Calu3 (cell line): ENCODE results near the gene AMMECR1. TPM values are rescaled to one million over a fixed set of nuclear protein-coding genes. Genes with fewer than 3 reads are reported as not detected.
A peak's percentile ranks its signal among the peaks of the same experiment; 100 is the strongest.

Experiments
- BruUV-seq: library from RNA; stranded (reverse); fragments of 400-500 nt; replicated peaks from 2 replicates; lab custom pipeline; 2021; lab: Mats Ljungman, UMichigan
- CTCF ChIA-PET: fragments of 300-600 bp; sonication (Branson Sonifier 250); formaldehyde crosslinking; loops from one replicate; lab custom pipeline; 2022; ENCODE audit warnings: antibody characterized with exemption; lab: Charles Lee
- DNase-seq: peaks from one replicate; pipeline ENCODE4 v3.0.0; 2022
- H3K27ac Mint-ChIP-seq: one replicate; pipeline ENCODE4 v1.8.0; 2022; ENCODE audit warnings: mixed read lengths; ENCODE audit not compliant: unreplicated experiment
- H3K27me3 Mint-ChIP-seq: one replicate; pipeline ENCODE4 v1.8.0; 2022; ENCODE audit warnings: mixed read lengths; ENCODE audit not compliant: unreplicated experiment
- H3K36me3 Mint-ChIP-seq: one replicate; pipeline ENCODE4 v1.8.0; 2022; ENCODE audit warnings: mild to moderate bottlenecking, moderate library complexity, mixed read lengths; ENCODE audit not compliant: insufficient read depth, unreplicated experiment
- H3K4me1 Mint-ChIP-seq: one replicate; pipeline ENCODE4 v1.8.0; 2022; ENCODE audit warnings: mild to moderate bottlenecking, low read depth, mixed read lengths; ENCODE audit not compliant: unreplicated experiment
- H3K4me3 Mint-ChIP-seq: one replicate; pipeline ENCODE4 v1.8.0; 2022; ENCODE audit warnings: mild to moderate bottlenecking, low read depth, moderate library complexity, mixed read lengths; ENCODE audit not compliant: unreplicated experiment
- H3K9me3 Mint-ChIP-seq: one replicate; pipeline ENCODE4 v1.8.0; 2022; ENCODE audit warnings: low read depth, mixed read lengths; ENCODE audit not compliant: unreplicated experiment
- CTCF ChIP-seq: fragments of 200-600 bp; IDR thresholded peaks from one replicate; pipeline ENCODE4 v1.8.0; 2022; ENCODE audit warnings: antibody characterized with exemption; ENCODE audit not compliant: unreplicated experiment
- intact Hi-C: fragments of 100-400 bp; cut with micrococcal nuclease; formaldehyde crosslinking; loops from one replicate; pipeline ENCODE4 v1.10.0; 2022; ENCODE audit not compliant: unreplicated experiment
- total RNA-seq: library from RNA; stranded (reverse); gene quantifications from 2 replicates; pipeline ENCODE4 v1.2.3, GENCODE V29; 2022

The AMMECR1 gene
- total RNA-seq, 1 experiment from 2014 or later: 23.5 TPM

- H3K4me1 Mint-ChIP-seq: peaks cover 38% of the 10 kb centered on the region
- H3K4me3 Mint-ChIP-seq: peak overlapping the region; percentile 43
- no peak for DNase-seq
- intact Hi-C loops: no loop called here
- no peak for TF ChIP-seq CTCF
- H3K9me3 Mint-ChIP-seq: no peaks in the 10 kb centered on the region
- peak overlapping the region; percentile 78 for H3K27ac Mint-ChIP-seq
- no peaks in the 10 kb centered on the region for H3K27me3 Mint-ChIP-seq
- H3K36me3 Mint-ChIP-seq: no peaks in the 10 kb centered on the region
- CTCF ChIA-PET: interaction anchor here (0.6 to 1.7 kb wide), 5 partner anchors 28 to 1422 kb away, joined by 4 to 7 read pairs (median 4); no protein-coding TSS in a partner anchor
- no TSS peak for BruUV-seq
Observed at GRCh38 chrX:110210417-110211139, 107.3 kb downstream of the AMMECR1 start.

GRCh38 chrX:110208092-110208491 lies 109.8 kb downstream of the AMMECR1 start:
- Mint-ChIP-seq H3K27me3 (no peaks in the 10 kb centered on the region), H3K27ac (no peak overlapping the region), H3K4me1 (peaks cover 23% of the 10 kb centered on the region), H3K36me3 (no peaks in the 10 kb centered on the region), H3K9me3 (no peaks in the 10 kb centered on the region), H3K4me3 (no peak overlapping the region)
- no TSS peak for BruUV-seq
- no peak for TF ChIP-seq CTCF
- intact Hi-C loops: no loop called here
- DNase-seq: no peak
- CTCF ChIA-PET: no interaction called here

GRCh38 chrX:110204986-110205385 lies 112.9 kb downstream of the AMMECR1 start:
- CTCF ChIA-PET: no interaction called here
- intact Hi-C loops: loop anchor here (2.0 kb wide), 1 partner anchor 62 kb away; no protein-coding TSS in a partner anchor
- H3K9me3 Mint-ChIP-seq: no peaks in the 10 kb centered on the region
- DNase-seq: no peak
- H3K27me3 Mint-ChIP-seq: no peaks in the 10 kb centered on the region
- H3K4me3 Mint-ChIP-seq: no peak overlapping the region
- no peak overlapping the region for H3K27ac Mint-ChIP-seq
- BruUV-seq: no TSS peak
- TF ChIP-seq CTCF: no peak
- H3K36me3 Mint-ChIP-seq: no peaks in the 10 kb centered on the region
- H3K4me1 Mint-ChIP-seq: peaks cover 13% of the 10 kb centered on the region

GRCh38 chrX:110201799-110202198 lies 116.1 kb downstream of the AMMECR1 start:
- CTCF ChIA-PET: no interaction called here
- no peak for TF ChIP-seq CTCF
- Mint-ChIP-seq H3K4me1 (no peaks in the 10 kb centered on the region), H3K27me3 (no peaks in the 10 kb centered on the region), H3K36me3 (no peaks in the 10 kb centered on the region), H3K4me3 (no peak overlapping the region), H3K27ac (no peak overlapping the region), H3K9me3 (no peaks in the 10 kb centered on the region)
- intact Hi-C loops: no loop called here
- DNase-seq: no peak
- BruUV-seq: no TSS peak
